Stomach smooth muscle (tissue), 2 donors: ENCODE results near the gene PDE11A.

Experiments used
- H3K27ac ChIP-seq: one replicate; pipeline ENCODE4 v1.7.0; 2013; ENCODE audit warnings: mild to moderate bottlenecking, low read length, inconsistent platforms
- H3K27me3 ChIP-seq, 2 donors: one replicate each; pipeline ENCODE4 v1.7.0; 2013; ENCODE audit warnings: low read length in 2 of 2; ENCODE audit not compliant: insufficient read depth in 2 of 2, control insufficient read depth in 1 of 2
- H3K36me3 ChIP-seq, 2 donors: one replicate each; pipeline ENCODE4 v1.7.0; 2013; ENCODE audit warnings: low read length in 2 of 2; ENCODE audit not compliant: control insufficient read depth in 2 of 2, insufficient read depth in 2 of 2
- H3K4me1 ChIP-seq: one replicate; pipeline ENCODE4 v1.7.0; 2013; ENCODE audit warnings: low read length; ENCODE audit not compliant: control insufficient read depth, insufficient read depth
- H3K4me3 ChIP-seq, 2 donors: one replicate each; pipeline ENCODE4 v1.7.0; 2013; ENCODE audit warnings: low read length in 2 of 2
- H3K9ac ChIP-seq, 2 donors: one replicate each; pipeline ENCODE4 v1.7.0; 2013; ENCODE audit warnings: low read length in 2 of 2, mild to moderate bottlenecking in 1 of 2
- H3K9me3 ChIP-seq, 2 donors: one replicate each; pipeline ENCODE4 v1.7.0; 2013; ENCODE audit warnings: low read length in 2 of 2; ENCODE audit not compliant: control insufficient read depth in 2 of 2
- donor health status: healthy.
- donor health status: Pancreatic carcinoma.

PDE11A gene

DNA sequence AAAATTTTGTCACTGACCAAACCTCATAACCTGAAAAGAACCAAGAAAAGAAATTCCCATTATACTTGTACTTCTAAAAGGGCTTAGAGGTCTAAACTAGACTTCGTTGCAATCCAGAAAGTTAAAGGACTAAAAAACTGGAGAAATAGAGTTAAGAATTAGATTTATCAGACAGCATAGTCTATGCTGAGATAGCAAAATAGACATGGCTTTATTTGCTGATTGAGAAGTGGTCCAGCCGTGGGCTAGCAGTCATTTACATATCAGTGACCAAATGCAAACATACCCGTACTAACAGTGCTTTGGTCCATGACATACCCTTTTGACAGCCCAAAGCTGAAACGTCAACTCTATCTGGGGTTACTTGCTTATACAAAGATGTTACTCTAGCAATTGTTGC is 456.5 kb downstream of the PDE11A start:
- Histone ChIP-seq H3K4me3 (no peak overlapping the region), H3K27me3 (no peaks in the 10 kb centered on the region), H3K36me3 (no peaks in the 10 kb centered on the region), H3K4me1 (peaks cover 5% of the 10 kb centered on the region), H3K27ac (no peak overlapping the region), H3K9ac (no peak overlapping the region), H3K9me3 (no peaks in the 10 kb centered on the region)

DNA sequence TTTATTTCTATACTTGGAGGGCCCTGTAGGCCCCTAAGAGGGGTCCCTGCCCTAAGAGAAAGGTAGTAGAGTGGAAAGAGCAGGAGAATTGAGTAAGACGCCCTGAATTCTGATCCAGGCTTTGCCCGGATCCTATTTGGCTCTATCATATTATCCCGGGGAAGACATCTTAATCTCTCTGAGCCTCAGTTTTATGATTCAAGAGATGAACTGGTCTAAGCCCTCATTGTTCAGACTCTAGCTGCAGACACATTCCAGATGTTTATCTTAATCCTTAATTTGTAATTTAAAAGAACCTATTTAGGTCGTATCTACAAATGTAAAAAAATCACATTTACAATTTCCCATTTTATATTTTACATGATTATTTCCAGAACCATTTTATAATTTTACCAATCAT is 459.9 kb downstream of the PDE11A start:
- no peaks in the 10 kb centered on the region for H3K36me3 ChIP-seq
- H3K27ac ChIP-seq = no peak overlapping the region
- H3K27me3 ChIP-seq = no peaks in the 10 kb centered on the region
- no peaks in the 10 kb centered on the region for H3K9me3 ChIP-seq
- H3K4me3 ChIP-seq = no peak overlapping the region
- no peak overlapping the region for H3K9ac ChIP-seq
- no peaks in the 10 kb centered on the region for H3K4me1 ChIP-seq

- H3K27me3 ChIP-seq = no peaks in the 10 kb centered on the region
Measured at GRCh38 chr2:177611310-177611886, 461.2 kb downstream of the PDE11A start.

GRCh38 chr2:177610813-177611212 is 461.8 kb downstream of the PDE11A start:
- Histone ChIP-seq H3K9me3 (no peaks in the 10 kb centered on the region), H3K27me3 (no peaks in the 10 kb centered on the region), H3K9ac (no peak overlapping the region), H3K27ac (no peak overlapping the region), H3K4me1 (no peaks in the 10 kb centered on the region), H3K4me3 (no peak overlapping the region), H3K36me3 (no peaks in the 10 kb centered on the region)

More at GRCh38 chr2:177611310-177611886, 461.2 kb downstream of the PDE11A start:
- no peak overlapping the region for H3K4me3 ChIP-seq
- no peak overlapping the region for H3K9ac ChIP-seq
- H3K9me3 ChIP-seq = no peaks in the 10 kb centered on the region
- H3K36me3 ChIP-seq = no peaks in the 10 kb centered on the region
- no peak overlapping the region for H3K27ac ChIP-seq
- no peaks in the 10 kb centered on the region for H3K4me1 ChIP-seq

DNA sequence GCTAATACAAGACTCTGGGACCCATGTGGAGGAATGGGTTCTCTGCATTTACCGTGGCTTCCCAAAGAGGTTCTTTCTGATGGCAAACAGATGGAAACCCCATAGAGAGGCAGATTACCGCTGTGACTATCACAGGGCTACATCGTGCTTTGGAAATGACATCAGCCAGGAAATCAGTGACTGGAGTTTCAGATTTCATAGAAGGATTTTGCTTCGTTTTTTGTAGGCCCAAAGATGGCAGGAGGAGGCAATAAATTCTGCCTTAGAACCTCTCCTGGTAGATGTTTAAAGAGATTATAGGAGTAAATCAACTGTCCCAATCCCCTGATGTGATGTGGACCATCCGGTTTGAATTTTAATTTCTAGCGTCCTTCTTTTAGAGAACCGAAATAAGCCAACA is 465.9 kb downstream of the PDE11A start:
- Histone ChIP-seq H3K36me3 (no peaks in the 10 kb centered on the region), H3K4me3 (no peak overlapping the region), H3K9ac (no peak overlapping the region), H3K9me3 (no peaks in the 10 kb centered on the region), H3K4me1 (no peaks in the 10 kb centered on the region), H3K27ac (no peak overlapping the region), H3K27me3 (no peaks in the 10 kb centered on the region)

- no peaks in the 10 kb centered on the region for H3K36me3 ChIP-seq
- no peak overlapping the region for H3K4me3 ChIP-seq
- no peaks in the 10 kb centered on the region for H3K9me3 ChIP-seq
- H3K9ac ChIP-seq = no peak overlapping the region
- no peaks in the 10 kb centered on the region for H3K27me3 ChIP-seq
- H3K27ac ChIP-seq = no peak overlapping the region
- peaks cover under 1% of the 10 kb centered on the region for H3K4me1 ChIP-seq
Measured at GRCh38 chr2:177604271-177605065, 468.1 kb downstream of the PDE11A start.

DNA sequence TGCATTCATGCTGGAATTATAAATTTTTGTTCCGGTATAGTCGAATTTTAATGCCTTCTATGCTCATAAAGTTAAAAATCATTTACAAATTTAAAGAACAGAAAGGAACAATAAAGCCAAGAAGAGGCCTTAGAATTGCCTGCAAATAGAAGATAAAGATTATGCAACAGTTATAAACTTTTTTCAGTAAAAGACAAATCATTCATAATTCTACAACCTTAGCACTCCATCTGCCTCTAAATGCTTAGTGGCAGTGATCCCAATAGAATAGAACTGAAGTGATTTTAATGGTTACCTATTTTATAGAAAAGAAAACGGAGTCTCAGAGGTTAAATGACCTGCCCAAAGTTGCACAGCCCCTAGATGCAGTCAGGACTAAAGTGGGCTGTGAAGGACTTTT is 468.8 kb downstream of the PDE11A start:
- H3K9me3 ChIP-seq = no peaks in the 10 kb centered on the region
- no peak overlapping the region for H3K4me3 ChIP-seq
- no peak overlapping the region for H3K9ac ChIP-seq
- no peaks in the 10 kb centered on the region for H3K36me3 ChIP-seq
- H3K27ac ChIP-seq = no peak overlapping the region
- H3K27me3 ChIP-seq = no peaks in the 10 kb centered on the region
- peaks cover 7% of the 10 kb centered on the region for H3K4me1 ChIP-seq

DNA sequence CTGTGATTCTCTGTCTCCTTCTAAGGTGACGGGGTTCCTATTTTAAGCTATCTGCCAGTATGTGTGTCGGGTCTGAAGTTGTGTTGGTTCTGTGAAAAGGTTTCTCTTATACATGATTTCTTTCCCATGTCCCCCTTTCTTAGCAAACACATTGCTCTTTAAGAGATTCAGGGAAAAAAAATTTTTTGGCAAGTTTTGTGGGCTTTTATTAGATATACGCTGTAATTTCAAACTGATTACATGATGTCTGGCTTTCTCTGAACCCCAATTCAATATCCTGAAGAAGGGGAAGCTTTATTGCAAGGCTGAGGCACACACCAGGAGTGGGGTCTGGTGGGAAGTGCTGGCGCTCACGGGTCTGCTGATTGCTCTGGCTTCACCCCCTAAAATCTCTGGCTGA is 469.4 kb downstream of the PDE11A start:
- Histone ChIP-seq H3K9ac (no peak overlapping the region), H3K4me1 (peaks cover 9% of the 10 kb centered on the region), H3K4me3 (no peak overlapping the region), H3K27ac (no peak overlapping the region), H3K9me3 (no peaks in the 10 kb centered on the region), H3K36me3 (no peaks in the 10 kb centered on the region), H3K27me3 (no peaks in the 10 kb centered on the region)

DNA sequence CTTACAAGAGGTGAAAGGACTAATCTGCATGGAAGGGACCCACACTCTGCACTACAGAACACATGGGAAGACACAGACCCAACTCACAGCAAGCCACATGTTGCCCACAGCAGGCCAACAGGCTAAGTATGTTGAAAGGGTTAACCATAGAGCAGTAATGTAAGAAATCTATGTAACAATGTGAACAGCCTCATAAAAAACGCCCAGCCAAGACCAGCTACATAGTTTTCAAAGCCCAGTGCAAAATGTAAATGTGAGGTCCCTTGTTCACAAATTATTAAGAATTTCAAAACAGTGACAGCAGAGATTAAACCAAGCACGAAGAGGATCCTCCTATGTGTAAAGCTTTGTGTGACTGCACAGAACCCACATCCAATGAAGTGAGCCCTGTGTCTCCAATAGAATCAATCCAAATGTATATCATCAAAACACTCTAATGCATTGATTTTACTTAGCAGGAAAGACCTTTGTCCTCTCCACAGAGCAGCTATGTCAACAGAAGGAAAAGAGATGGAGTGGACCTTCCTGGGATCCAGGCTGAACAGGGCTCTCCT is 469.9 kb downstream of the PDE11A start:
- no peak overlapping the region for H3K27ac ChIP-seq
- no peak overlapping the region for H3K9ac ChIP-seq

GRCh38 chr2:177600917-177601316 is 471.7 kb downstream of the PDE11A start:
- Histone ChIP-seq H3K9ac (no peak overlapping the region), H3K4me1 (peaks cover 13% of the 10 kb centered on the region), H3K36me3 (no peaks in the 10 kb centered on the region), H3K27me3 (no peaks in the 10 kb centered on the region), H3K4me3 (no peak overlapping the region), H3K9me3 (no peaks in the 10 kb centered on the region), H3K27ac (no peak overlapping the region)

More for the DNA sequence above, 469.9 kb downstream of the PDE11A start:
- Histone ChIP-seq H3K27me3 (no peaks in the 10 kb centered on the region), H3K4me1 (peaks cover 12% of the 10 kb centered on the region), H3K4me3 (no peak overlapping the region), H3K36me3 (no peaks in the 10 kb centered on the region), H3K9me3 (no peaks in the 10 kb centered on the region)

- H3K4me1 ChIP-seq = peaks cover 13% of the 10 kb centered on the region
- H3K9ac ChIP-seq = no peak overlapping the region
- H3K27ac ChIP-seq = no peak overlapping the region
- no peak overlapping the region for H3K4me3 ChIP-seq
- no peaks in the 10 kb centered on the region for H3K9me3 ChIP-seq
- no peaks in the 10 kb centered on the region for H3K27me3 ChIP-seq
- H3K36me3 ChIP-seq = no peaks in the 10 kb centered on the region
Measured at GRCh38 chr2:177599956-177600355, 472.6 kb downstream of the PDE11A start.
